Stimulated activated CD4-positive, alpha-beta T cell treated with anti-CD3 and anti-CD28 coated beads, Interleukin-2, amount 100 ng/mL, for 4 hours (primary cell): Measurements from ENCODE around the gene FBXL15.
"Not testable (repeated sequence)": the region's sequence is repeated elsewhere in the genome, so short reads cannot be mapped to it uniquely, and the experiment has no call there.

Source experiments
- DNase-seq: peaks from one replicate; pipeline ENCODE4 v3.0.0-alpha.2; 2020; ENCODE audit warnings: low read depth

Gene FBXL15

GRCh38 chr10:102431452-102432124 is 11.0 kb downstream of the FBXL15 start:
- DNase-seq: no peak

GRCh38 chr10:102432162-102432950 is 11.7 kb downstream of the FBXL15 start, which contains the start of gene CUEDC2:
Gene CUEDC2 (minus strand): TSS chr10:102432574. CDS start chr10:102425188, 7,386 bp downstream.
- DNase-seq: peak; percentile 86

- no peak for DNase-seq
Measured at GRCh38 chr10:102433619-102434046, 13.0 kb downstream of the FBXL15 start.

- DNase-seq: no peak
Measured at GRCh38 chr10:102434394-102435132, 13.9 kb downstream of the FBXL15 start.

- DNase-seq: no peak
Measured at GRCh38 chr10:102435133-102435497, 14.5 kb downstream of the FBXL15 start.

- peak; percentile 53 for DNase-seq
Measured at GRCh38 chr10:102435529-102436233, 15.0 kb downstream of the FBXL15 start.

GRCh38 chr10:102436312-102436711 is 15.7 kb downstream of the FBXL15 start:
- DNase-seq: no peak

- no peak for DNase-seq
Measured at GRCh38 chr10:102437515-102437914, 16.9 kb downstream of the FBXL15 start.

GRCh38 chr10:102438374-102438773 is 17.7 kb downstream of the FBXL15 start:
- DNase-seq: no peak

- no peak for DNase-seq
Measured at GRCh38 chr10:102444851-102445250, 24.2 kb downstream of the FBXL15 start.

- peak; percentile 87 for DNase-seq
Measured at GRCh38 chr10:102449321-102450123, 28.9 kb downstream of the FBXL15 start.

- DNase-seq: no peak
Measured at GRCh38 chr10:102450124-102450373, 29.4 kb downstream of the FBXL15 start.

GRCh38 chr10:102450374-102451104 is 29.9 kb downstream of the FBXL15 start:
- peak; percentile 79 for DNase-seq

- no peak for DNase-seq
Measured at GRCh38 chr10:102451105-102451969, 30.7 kb downstream of the FBXL15 start, which contains the start of gene C10orf95. Gene C10orf95 (minus strand): TSS chr10:102451543. CDS start chr10:102451093, 450 bp downstream.

GRCh38 chr10:102452672-102453340 is 32.2 kb downstream of the FBXL15 start:
- no peak for DNase-seq

- no peak for DNase-seq
Measured at GRCh38 chr10:102453502-102453901, 32.9 kb downstream of the FBXL15 start.

- not testable (repeated sequence) for DNase-seq
Measured at GRCh38 chr10:102454662-102455487, 34.2 kb downstream of the FBXL15 start.

GRCh38 chr10:102455893-102456471 is 35.3 kb downstream of the FBXL15 start:
- no peak for DNase-seq
